OCI-LY1 (cell line): ENCODE results near the gene SLC24A3.

ENCODE experiments used
- CTCF ChIP-seq: fragments of 200-600 bp; sonication (generic), shearing (Covaris generic); IDR thresholded peaks from 2 replicates; pipeline ENCODE4 v1.5.1; 2017; ENCODE audit warnings: mild to moderate bottlenecking, antibody characterized with exemption, low read length, moderate library complexity, mixed read lengths
- EZH2 ChIP-seq: fragments of 200-600 bp; sonication (generic), shearing (Covaris generic); IDR thresholded peaks from 2 replicates; pipeline ENCODE4 v1.8.0; 2017; ENCODE audit warnings: borderline replicate concordance, mixed run types, mild to moderate bottlenecking, antibody characterized with exemption, low read length, moderate library complexity, mixed read lengths

GRCh38 chr20:19264191-19264590, 51.7 kb downstream of the SLC24A3 start:
- no peak for TF ChIP-seq CTCF
- no peak for TF ChIP-seq EZH2
